ENCODE data around the gene BCL7C. TPM values are rescaled to one million over a fixed set of nuclear protein-coding genes. Genes with fewer than 3 reads are reported as not detected.
A peak's percentile ranks its signal among the peaks of the same experiment; 100 is the strongest.

The BCL7C gene
- total and polyA plus RNA-seq, 2 of the 13 experiments (the other 11 are each of a cell fraction or from before 2014, with no cell fraction given), result 17.7 to 33.8 TPM

DNA sequence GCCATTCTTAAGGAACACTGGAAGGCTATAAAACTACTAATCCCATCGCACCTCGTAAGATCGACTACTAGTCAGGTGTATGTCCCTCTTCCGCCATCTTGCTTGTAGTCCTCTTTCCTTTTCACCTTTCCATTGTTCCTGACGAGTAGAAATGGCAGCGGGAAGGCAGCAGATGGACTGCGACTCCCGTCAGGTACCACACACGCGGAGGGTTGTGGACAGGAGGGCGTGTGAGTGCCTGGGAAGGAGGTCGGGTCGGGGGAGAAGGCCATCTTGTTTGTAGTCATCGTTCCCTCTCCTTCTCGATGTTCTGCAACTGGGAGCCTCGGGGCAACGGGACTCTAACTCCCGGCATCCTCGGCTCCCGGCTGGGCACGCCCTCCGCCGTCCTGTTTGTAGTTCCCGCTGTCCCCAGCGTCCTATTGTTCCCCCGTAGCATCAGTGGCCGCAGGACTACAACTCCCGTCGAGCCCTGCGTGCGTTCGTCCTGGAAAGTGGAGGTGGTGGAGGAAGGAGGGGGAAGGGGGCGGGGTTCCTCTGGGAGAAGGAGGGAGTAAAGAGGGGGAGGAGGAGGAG lies 29.2 kb upstream of the BCL7C start (continued):
- TF ChIP-seq, protein P1, sequence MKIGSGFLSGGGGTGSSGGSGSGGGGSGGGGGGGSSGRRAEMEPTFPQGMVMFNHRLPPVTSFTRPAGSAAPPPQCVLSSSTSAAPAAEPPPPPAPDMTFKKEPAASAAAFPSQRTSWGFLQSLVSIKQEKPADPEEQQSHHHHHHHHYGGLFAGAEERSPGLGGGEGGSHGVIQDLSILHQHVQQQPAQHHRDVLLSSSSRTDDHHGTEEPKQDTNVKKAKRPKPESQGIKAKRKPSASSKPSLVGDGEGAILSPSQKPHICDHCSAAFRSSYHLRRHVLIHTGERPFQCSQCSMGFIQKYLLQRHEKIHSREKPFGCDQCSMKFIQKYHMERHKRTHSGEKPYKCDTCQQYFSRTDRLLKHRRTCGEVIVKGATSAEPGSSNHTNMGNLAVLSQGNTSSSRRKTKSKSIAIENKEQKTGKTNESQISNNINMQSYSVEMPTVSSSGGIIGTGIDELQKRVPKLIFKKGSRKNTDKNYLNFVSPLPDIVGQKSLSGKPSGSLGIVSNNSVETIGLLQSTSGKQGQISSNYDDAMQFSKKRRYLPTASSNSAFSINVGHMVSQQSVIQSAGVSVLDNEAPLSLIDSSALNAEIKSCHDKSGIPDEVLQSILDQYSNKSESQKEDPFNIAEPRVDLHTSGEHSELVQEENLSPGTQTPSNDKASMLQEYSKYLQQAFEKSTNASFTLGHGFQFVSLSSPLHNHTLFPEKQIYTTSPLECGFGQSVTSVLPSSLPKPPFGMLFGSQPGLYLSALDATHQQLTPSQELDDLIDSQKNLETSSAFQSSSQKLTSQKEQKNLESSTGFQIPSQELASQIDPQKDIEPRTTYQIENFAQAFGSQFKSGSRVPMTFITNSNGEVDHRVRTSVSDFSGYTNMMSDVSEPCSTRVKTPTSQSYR (CRISPR knock-in tag; IDR thresholded peaks at IDR 0.05; ENCODE audit: borderline replicate concordance), result peak; percentile 49; the same call in 1 of the 2 replicates
- no peak for TF ChIP-seq HMGA1 (CRISPR knock-in tag; conservative IDR thresholded peaks at IDR 0.05)
- no peak for TF ChIP-seq SNRNP70 (IDR thresholded peaks at IDR 0.05; ENCODE audit: low read depth, low read length)
- TF ChIP-seq CHD4 (IDR thresholded peaks at IDR 0.05; ENCODE audit: borderline replicate concordance, low read length), result no peak
- peak; percentile 96 for TF ChIP-seq NFRKB (IDR thresholded peaks at IDR 0.05)
- TF ChIP-seq ZNF230 (CRISPR knock-in tag; IDR thresholded peaks at IDR 0.05), result peak; percentile 52; the same call in 1 of the 2 replicates
- TF ChIP-seq SOX6 (IDR thresholded peaks at IDR 0.05), result no peak
- TF ChIP-seq SOX6 (CRISPR knock-in tag; IDR thresholded peaks at IDR 0.05), result no peak; the same call in 1 of the 2 replicates
- TF ChIP-seq ZNF709 (CRISPR knock-in tag; IDR thresholded peaks at IDR 0.05), result no peak
- peak; percentile 75 for TF ChIP-seq YEATS4 (CRISPR knock-in tag; IDR thresholded peaks at IDR 0.05; ENCODE audit: borderline replicate concordance)
- TF ChIP-seq ZBTB37 (CRISPR knock-in tag; IDR thresholded peaks at IDR 0.05), result no peak
- TF ChIP-seq PAX8 (CRISPR knock-in tag; IDR thresholded peaks at IDR 0.05; ENCODE audit: borderline replicate concordance), result no peak
- TF ChIP-seq, protein P2, sequence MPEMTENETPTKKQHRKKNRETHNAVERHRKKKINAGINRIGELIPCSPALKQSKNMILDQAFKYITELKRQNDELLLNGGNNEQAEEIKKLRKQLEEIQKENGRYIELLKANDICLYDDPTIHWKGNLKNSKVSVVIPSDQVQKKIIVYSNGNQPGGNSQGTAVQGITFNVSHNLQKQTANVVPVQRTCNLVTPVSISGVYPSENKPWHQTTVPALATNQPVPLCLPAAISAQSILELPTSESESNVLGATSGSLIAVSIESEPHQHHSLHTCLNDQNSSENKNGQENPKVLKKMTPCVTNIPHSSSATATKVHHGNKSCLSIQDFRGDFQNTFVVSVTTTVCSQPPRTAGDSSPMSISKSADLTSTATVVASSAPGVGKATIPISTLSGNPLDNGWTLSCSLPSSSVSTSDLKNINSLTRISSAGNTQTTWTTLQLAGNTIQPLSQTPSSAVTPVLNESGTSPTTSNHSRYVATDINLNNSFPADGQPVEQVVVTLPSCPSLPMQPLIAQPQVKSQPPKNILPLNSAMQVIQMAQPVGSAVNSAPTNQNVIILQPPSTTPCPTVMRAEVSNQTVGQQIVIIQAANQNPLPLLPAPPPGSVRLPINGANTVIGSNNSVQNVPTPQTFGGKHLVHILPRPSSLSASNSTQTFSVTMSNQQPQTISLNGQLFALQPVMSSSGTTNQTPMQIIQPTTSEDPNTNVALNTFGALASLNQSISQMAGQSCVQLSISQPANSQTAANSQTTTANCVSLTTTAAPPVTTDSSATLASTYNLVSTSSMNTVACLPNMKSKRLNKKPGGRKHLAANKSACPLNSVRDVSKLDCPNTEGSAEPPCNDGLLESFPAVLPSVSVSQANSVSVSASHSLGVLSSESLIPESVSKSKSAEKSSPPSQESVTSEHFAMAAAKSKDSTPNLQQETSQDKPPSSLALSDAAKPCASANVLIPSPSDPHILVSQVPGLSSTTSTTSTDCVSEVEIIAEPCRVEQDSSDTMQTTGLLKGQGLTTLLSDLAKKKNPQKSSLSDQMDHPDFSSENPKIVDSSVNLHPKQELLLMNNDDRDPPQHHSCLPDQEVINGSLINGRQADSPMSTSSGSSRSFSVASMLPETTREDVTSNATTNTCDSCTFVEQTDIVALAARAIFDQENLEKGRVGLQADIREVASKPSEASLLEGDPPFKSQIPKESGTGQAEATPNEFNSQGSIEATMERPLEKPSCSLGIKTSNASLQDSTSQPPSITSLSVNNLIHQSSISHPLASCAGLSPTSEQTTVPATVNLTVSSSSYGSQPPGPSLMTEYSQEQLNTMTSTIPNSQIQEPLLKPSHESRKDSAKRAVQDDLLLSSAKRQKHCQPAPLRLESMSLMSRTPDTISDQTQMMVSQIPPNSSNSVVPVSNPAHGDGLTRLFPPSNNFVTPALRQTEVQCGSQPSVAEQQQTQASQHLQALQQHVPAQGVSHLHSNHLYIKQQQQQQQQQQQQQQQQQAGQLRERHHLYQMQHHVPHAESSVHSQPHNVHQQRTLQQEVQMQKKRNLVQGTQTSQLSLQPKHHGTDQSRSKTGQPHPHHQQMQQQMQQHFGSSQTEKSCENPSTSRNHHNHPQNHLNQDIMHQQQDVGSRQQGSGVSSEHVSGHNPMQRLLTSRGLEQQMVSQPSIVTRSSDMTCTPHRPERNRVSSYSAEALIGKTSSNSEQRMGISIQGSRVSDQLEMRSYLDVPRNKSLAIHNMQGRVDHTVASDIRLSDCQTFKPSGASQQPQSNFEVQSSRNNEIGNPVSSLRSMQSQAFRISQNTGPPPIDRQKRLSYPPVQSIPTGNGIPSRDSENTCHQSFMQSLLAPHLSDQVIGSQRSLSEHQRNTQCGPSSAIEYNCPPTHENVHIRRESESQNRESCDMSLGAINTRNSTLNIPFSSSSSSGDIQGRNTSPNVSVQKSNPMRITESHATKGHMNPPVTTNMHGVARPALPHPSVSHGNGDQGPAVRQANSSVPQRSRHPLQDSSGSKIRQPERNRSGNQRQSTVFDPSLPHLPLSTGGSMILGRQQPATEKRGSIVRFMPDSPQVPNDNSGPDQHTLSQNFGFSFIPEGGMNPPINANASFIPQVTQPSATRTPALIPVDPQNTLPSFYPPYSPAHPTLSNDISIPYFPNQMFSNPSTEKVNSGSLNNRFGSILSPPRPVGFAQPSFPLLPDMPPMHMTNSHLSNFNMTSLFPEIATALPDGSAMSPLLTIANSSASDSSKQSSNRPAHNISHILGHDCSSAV (CRISPR knock-in tag; IDR thresholded peaks at IDR 0.05; ENCODE audit: borderline replicate concordance), result no peak
- TF ChIP-seq, protein P3, sequence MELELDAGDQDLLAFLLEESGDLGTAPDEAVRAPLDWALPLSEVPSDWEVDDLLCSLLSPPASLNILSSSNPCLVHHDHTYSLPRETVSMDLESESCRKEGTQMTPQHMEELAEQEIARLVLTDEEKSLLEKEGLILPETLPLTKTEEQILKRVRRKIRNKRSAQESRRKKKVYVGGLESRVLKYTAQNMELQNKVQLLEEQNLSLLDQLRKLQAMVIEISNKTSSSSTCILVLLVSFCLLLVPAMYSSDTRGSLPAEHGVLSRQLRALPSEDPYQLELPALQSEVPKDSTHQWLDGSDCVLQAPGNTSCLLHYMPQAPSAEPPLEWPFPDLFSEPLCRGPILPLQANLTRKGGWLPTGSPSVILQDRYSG (CRISPR knock-in tag; IDR thresholded peaks at IDR 0.05), result no peak
- no peak for TF ChIP-seq ZNF564 (CRISPR knock-in tag; IDR thresholded peaks at IDR 0.05)
- TF ChIP-seq CBX2 (IDR thresholded peaks at IDR 0.05; ENCODE audit: low read depth, low read length), result no peak
- no peak for TF ChIP-seq CBX2 (CRISPR knock-in tag; IDR thresholded peaks at IDR 0.05; ENCODE audit: low read depth)
- no peak for TF ChIP-seq MTF1 (CRISPR knock-in tag; IDR thresholded peaks at IDR 0.05)

Measured in HepG2 (cell line).